ENCODE data around the gene PTP4A1. TPM values are rescaled to one million over a fixed set of nuclear protein-coding genes. Genes with fewer than 3 reads are reported as not detected.

The PTP4A1 gene
- total and polyA plus RNA-seq, 2 of the 13 experiments (the other 11 are each of a cell fraction or from before 2014, with no cell fraction given), result 141 to 376 TPM

GRCh38 chr6:63573076-63573898, 1.0 kb downstream of the PTP4A1 start (continued):
- TF ChIP-seq ZNF746 (CRISPR knock-in tag; IDR thresholded peaks at IDR 0.05) (peak; percentile 83; the same call in 1 of the 2 replicates), TFAP4 (IDR thresholded peaks at IDR 0.05; ENCODE audit: borderline replicate concordance, low read depth) (peak; percentile 54; the same call in 1 of the 2 replicates), PITX1 (CRISPR knock-in tag; IDR thresholded peaks at IDR 0.05) (peak; percentile 54; the same call in 1 of the 2 replicates), GPBP1L1 (CRISPR knock-in tag; IDR thresholded peaks at IDR 0.05) (no peak), ZNF275 (CRISPR knock-in tag; IDR thresholded peaks at IDR 0.05; ENCODE audit: borderline replicate concordance) (peak; percentile 90), MXD1 (CRISPR knock-in tag; IDR thresholded peaks at IDR 0.05) (peak; percentile 55; the same call in 1 of the 2 replicates), ZNF512 (CRISPR knock-in tag; IDR thresholded peaks at IDR 0.05) (0 out of 2 replicates have a peak, but pooled peaks have one; percentile 43), NAIF1 (CRISPR knock-in tag; IDR thresholded peaks at IDR 0.05; ENCODE audit: borderline replicate concordance) (peak; percentile 69), HBP1 (CRISPR knock-in tag; IDR thresholded peaks at IDR 0.05; ENCODE audit: low read depth) (no peak), ZNF18 (CRISPR knock-in tag; IDR thresholded peaks at IDR 0.05; ENCODE audit: insufficient replicate concordance) (peak; percentile 78), ZNF564 (CRISPR knock-in tag; IDR thresholded peaks at IDR 0.05) (peak; percentile 77), CTCF (CRISPR knock-in tag; IDR thresholded peaks at IDR 0.05) (peak; percentile 45), NR2F6 (IDR thresholded peaks at IDR 0.05) (no peak), NR2F6 (CRISPR knock-in tag; IDR thresholded peaks at IDR 0.05) (no peak), CEBPG (CRISPR knock-in tag; IDR thresholded peaks at IDR 0.05) (no peak; the same call in 1 of the 2 replicates), KMT2A (CRISPR knock-in tag; IDR thresholded peaks at IDR 0.05) (peak; percentile 10), BRD4 (CRISPR knock-in tag; IDR thresholded peaks at IDR 0.05) (peak; percentile 24; the same call in 1 of the 2 replicates), THAP11 (CRISPR knock-in tag; IDR thresholded peaks at IDR 0.05) (0 out of 2 replicates have a peak, but pooled peaks have one; percentile 61)
